ENCODE results near the gene NENF.
"Not testable (repeated sequence)": the region's sequence is repeated elsewhere in the genome, so short reads cannot be mapped to it uniquely, and the experiment has no call there.

Gene NENF

GRCh38 chr1:212480711-212481437 is 48.2 kb downstream of the NENF start:
- not testable (repeated sequence) for DNase-seq (ENCODE audit: low read depth in 3 of 3, low spot score in 1 of 3)

GRCh38 chr1:212481438-212481767 is 48.7 kb downstream of the NENF start:
- DNase-seq (ENCODE audit: low read depth in 3 of 3, low spot score in 1 of 3): no peak

- no peak for DNase-seq (ENCODE audit: low read depth in 3 of 3, low spot score in 1 of 3)
Measured at GRCh38 chr1:212482006-212482636, 49.4 kb downstream of the NENF start.

- no peak for DNase-seq (ENCODE audit: low read depth in 3 of 3, low spot score in 1 of 3)
Measured at GRCh38 chr1:212482637-212483441, 50.1 kb downstream of the NENF start.

GRCh38 chr1:212484701-212485570 is 52.2 kb downstream of the NENF start:
- no peak for DNase-seq (ENCODE audit: low read depth in 3 of 3, low spot score in 1 of 3)

GRCh38 chr1:212485571-212485912 is 52.8 kb downstream of the NENF start:
- DNase-seq (ENCODE audit: low read depth in 3 of 3, low spot score in 1 of 3): no peak

GRCh38 chr1:212485913-212486618 is 53.3 kb downstream of the NENF start:
- DNase-seq (ENCODE audit: low read depth in 3 of 3, low spot score in 1 of 3): no peak

GRCh38 chr1:212486619-212486975 is 53.9 kb downstream of the NENF start:
- no peak for DNase-seq (ENCODE audit: low read depth in 3 of 3, low spot score in 1 of 3)

- no peak for DNase-seq (ENCODE audit: low read depth in 3 of 3, low spot score in 1 of 3)
Measured at GRCh38 chr1:212487286-212487685, 54.6 kb downstream of the NENF start.

GRCh38 chr1:212487774-212488435 is 55.2 kb downstream of the NENF start:
- no peak for DNase-seq (ENCODE audit: low read depth in 3 of 3, low spot score in 1 of 3)

- no peak for DNase-seq (ENCODE audit: low read depth in 3 of 3, low spot score in 1 of 3)
Measured at GRCh38 chr1:212488436-212489283, 55.9 kb downstream of the NENF start.

GRCh38 chr1:212489284-212489859 is 56.7 kb downstream of the NENF start:
- DNase-seq (ENCODE audit: low read depth in 3 of 3, low spot score in 1 of 3): no peak

GRCh38 chr1:212490276-212490675 is 57.6 kb downstream of the NENF start:
- DNase-seq (ENCODE audit: low read depth in 3 of 3, low spot score in 1 of 3): no peak

GRCh38 chr1:212491454-212491853 is 58.7 kb downstream of the NENF start:
- DNase-seq (ENCODE audit: low read depth in 3 of 3, low spot score in 1 of 3): no peak
